CD8-positive, alpha-beta memory T cell (primary cell): ENCODE results near the gene SP8. TPM values are rescaled to one million over a fixed set of nuclear protein-coding genes. Genes with fewer than 3 reads are reported as not detected.
"Not testable (repeated sequence)": the region's sequence is repeated elsewhere in the genome, so short reads cannot be mapped to it uniquely, and the experiment has no call there.

Experiments used
- CTCF ChIA-PET: fragments of 350-600 bp; sonication (Branson Sonifier 250); formaldehyde crosslinking; loops from one replicate; lab custom pipeline; 2021; ENCODE audit warnings: antibody characterized with exemption; lab: Charles Lee
- POLR2A ChIA-PET: fragments of 350-600 bp; sonication (Branson Sonifier 250); formaldehyde crosslinking; loops from one replicate; lab custom pipeline; 2021; ENCODE audit warnings: antibody characterized with exemption; lab: Charles Lee
- DNase-seq, 5 donors: peaks; one replicate each; pipeline versions ENCODE4 v3.0.0 to v3.0.0-alpha.2; 2020 to 2022; ENCODE audit warnings: mixed read lengths in 1 of 5
- H3K27ac ChIP-seq: one replicate; pipeline ENCODE4 v1.7.0; 2013; ENCODE audit warnings: low read depth, mild to moderate bottlenecking, low read length, moderate library complexity
- H3K27me3 ChIP-seq: 2 replicates; pipeline ENCODE4 v1.7.0; 2013; ENCODE audit warnings: low read length, mild to moderate bottlenecking; ENCODE audit not compliant: insufficient read depth, poor library complexity, severe bottlenecking
- H3K36me3 ChIP-seq: 2 replicates; pipeline ENCODE4 v1.7.0; 2013; ENCODE audit warnings: mild to moderate bottlenecking, low read length, moderate library complexity; ENCODE audit not compliant: insufficient read depth
- H3K4me1 ChIP-seq: 2 replicates; pipeline ENCODE4 v1.7.0; 2013; ENCODE audit warnings: mild to moderate bottlenecking, low read length, moderate library complexity; ENCODE audit not compliant: insufficient read depth
- H3K4me3 ChIP-seq: 2 replicates; pipeline ENCODE4 v1.7.0; 2013; ENCODE audit warnings: mild to moderate bottlenecking, low read length
- H3K9me3 ChIP-seq: 2 replicates; pipeline ENCODE4 v1.7.0; 2013; ENCODE audit warnings: mild to moderate bottlenecking, low read length
- H3K27ac Mint-ChIP-seq, 8 donors: one replicate each; pipeline ENCODE4 v1.8.0; 2020 to 2021; ENCODE audit warnings: mixed read lengths in 8 of 8, mild to moderate bottlenecking in 6 of 8, inconsistent platforms in 3 of 8, moderate library complexity in 3 of 8
- H3K27me3 Mint-ChIP-seq, 2 donors: one replicate each; pipeline ENCODE4 v1.8.0; 2020 to 2021; ENCODE audit warnings: mixed read lengths in 2 of 2, mild to moderate bottlenecking in 1 of 2, moderate library complexity in 1 of 2
- H3K36me3 Mint-ChIP-seq, 3 donors: one replicate each; pipeline ENCODE4 v1.8.0; 2020 to 2021; ENCODE audit warnings: mixed read lengths in 3 of 3, inconsistent platforms in 1 of 3, mild to moderate bottlenecking in 1 of 3
- H3K4me1 Mint-ChIP-seq, 3 donors: one replicate each; pipeline ENCODE4 v1.8.0; 2020 to 2021; ENCODE audit warnings: mixed read lengths in 3 of 3, inconsistent platforms in 1 of 3, mild to moderate bottlenecking in 1 of 3
- H3K4me3 Mint-ChIP-seq, 7 donors: one replicate each; pipeline ENCODE4 v1.8.0; 2020 to 2021; ENCODE audit warnings: mixed read lengths in 7 of 7, mild to moderate bottlenecking in 6 of 7, moderate library complexity in 4 of 7, inconsistent platforms in 2 of 7
- H3K9me3 Mint-ChIP-seq, 5 donors: one replicate each; pipeline ENCODE4 v1.8.0; 2020 to 2022; ENCODE audit warnings: mixed read lengths in 5 of 5, mild to moderate bottlenecking in 3 of 5, moderate library complexity in 2 of 5, inconsistent platforms in 1 of 5
- polyA plus RNA-seq: library from polyadenylated mRNA; unstranded; fragments of 300-500 nt; fragmentation: Illumina TruSeq; gene quantifications from one replicate; pipeline ENCODE4 v1.2.3, GENCODE V29; 2021
- total RNA-seq, 2 experiments: library from RNA; stranded (reverse); gene quantifications; one replicate each; pipeline ENCODE4 v1.2.3, GENCODE V29; 2021

SP8 gene
- not detected for total RNA-seq
- polyA plus RNA-seq: not detected

GRCh38 chr7:20786779-20787659, at the start of gene SP8:
Gene SP8 (minus strand): TSS chr7:20786886. CDS start chr7:20786798, 88 bp downstream.
- Mint-ChIP-seq H3K27me3 (peaks cover 65 to 83% of the 10 kb centered on the region in 2 donors), H3K4me1 (peaks cover 22 to 27% (median 24%) of the 10 kb centered on the region in 3 donors), H3K9me3 (peaks cover 19 to 47% (median 38%) of the 10 kb centered on the region in 5 donors), H3K27ac (peak within 1 kb of the TSS in 3 of 8 donors; percentile 20 to 52 (median 48)), H3K4me3 (peak within 1 kb of the TSS; percentile 54 to 85 (median 71)), H3K36me3 (peaks cover 0 to 1% (median 1%) of the 10 kb centered on the region in 3 donors)
- Histone ChIP-seq H3K9me3 (no peaks in the 10 kb centered on the region), H3K36me3 (no peaks in the 10 kb centered on the region), H3K27ac (no peak within 1 kb of the TSS), H3K4me1 (peaks cover 13% of the 10 kb centered on the region), H3K4me3 (no peak within 1 kb of the TSS), H3K27me3 (peaks cover 52% of the 10 kb centered on the region)
- POLR2A ChIA-PET: no interaction called here
- no peak for DNase-seq
- CTCF ChIA-PET: no interaction called here

GRCh38 chr7:20836424-20836823, 49.7 kb upstream of the SP8 start:
- POLR2A ChIA-PET, H3K4me1 Mint-ChIP-seq, H3K36me3 Mint-ChIP-seq, H3K27me3 ChIP-seq, H3K4me1 ChIP-seq, H3K27ac ChIP-seq, H3K9me3 ChIP-seq, H3K4me3 ChIP-seq, H3K36me3 ChIP-seq, H3K27me3 Mint-ChIP-seq, CTCF ChIA-PET, H3K4me3 Mint-ChIP-seq, H3K27ac Mint-ChIP-seq, H3K9me3 Mint-ChIP-seq, DNase-seq: not testable (repeated sequence)

GRCh38 chr7:20835111-20835750, 48.5 kb upstream of the SP8 start:
- Mint-ChIP-seq H3K36me3 (no peaks in the 10 kb centered on the region), H3K27ac (no peak overlapping the region), H3K27me3 (peaks cover 3% of the 10 kb centered on the region in 2 donors), H3K4me3 (no peak overlapping the region), H3K4me1 (no peaks in the 10 kb centered on the region), H3K9me3 (peaks cover 0 to 2% (median 0%) of the 10 kb centered on the region in 5 donors)
- Histone ChIP-seq H3K4me3 (no peak overlapping the region), H3K27me3 (no peaks in the 10 kb centered on the region), H3K9me3 (no peaks in the 10 kb centered on the region), H3K36me3 (no peaks in the 10 kb centered on the region), H3K27ac (no peak overlapping the region), H3K4me1 (no peaks in the 10 kb centered on the region)
- ChIA-PET CTCF (no interaction called here), POLR2A (no interaction called here)
- no peak for DNase-seq

- CTCF ChIA-PET: no interaction called here
- Mint-ChIP-seq H3K27me3 (peaks cover 3% of the 10 kb centered on the region in 2 donors), H3K36me3 (no peaks in the 10 kb centered on the region), H3K4me1 (no peaks in the 10 kb centered on the region), H3K27ac (no peak overlapping the region), H3K9me3 (peaks cover 0 to 2% (median 0%) of the 10 kb centered on the region in 5 donors), H3K4me3 (no peak overlapping the region)
- H3K4me1 ChIP-seq: no peaks in the 10 kb centered on the region
- POLR2A ChIA-PET: no interaction called here
- DNase-seq: no peak
- no peaks in the 10 kb centered on the region for H3K36me3 ChIP-seq
- no peaks in the 10 kb centered on the region for H3K27me3 ChIP-seq
- H3K4me3 ChIP-seq: no peak overlapping the region
- no peaks in the 10 kb centered on the region for H3K9me3 ChIP-seq
- no peak overlapping the region for H3K27ac ChIP-seq
Observed at GRCh38 chr7:20834656-20835055, 48.0 kb upstream of the SP8 start.

- POLR2A ChIA-PET: no interaction called here
- no peak for DNase-seq
- no peak overlapping the region for H3K4me3 ChIP-seq
Observed at GRCh38 chr7:20831956-20832355, 45.3 kb upstream of the SP8 start.

GRCh38 chr7:20831451-20831850, 44.8 kb upstream of the SP8 start:
- DNase-seq: no peak
- Histone ChIP-seq H3K36me3 (no peaks in the 10 kb centered on the region), H3K27me3 (no peaks in the 10 kb centered on the region), H3K4me1 (no peaks in the 10 kb centered on the region), H3K27ac (no peak overlapping the region), H3K4me3 (no peak overlapping the region), H3K9me3 (no peaks in the 10 kb centered on the region)
- POLR2A ChIA-PET: no interaction called here
- H3K4me3 Mint-ChIP-seq: no peak overlapping the region
- H3K9me3 Mint-ChIP-seq: peaks cover 0 to 2% (median 0%) of the 10 kb centered on the region in 5 donors
- peaks cover 3% of the 10 kb centered on the region in 2 donors for H3K27me3 Mint-ChIP-seq
- no peaks in the 10 kb centered on the region for H3K36me3 Mint-ChIP-seq
- no peaks in the 10 kb centered on the region for H3K4me1 Mint-ChIP-seq
- CTCF ChIA-PET: interaction anchor here (0.9 kb wide), 1 partner anchor 14 kb away, joined by 3 read pairs; no protein-coding TSS in a partner anchor
- H3K27ac Mint-ChIP-seq: peak overlapping the region in 1 of 8 donors; percentile 40

More at GRCh38 chr7:20831956-20832355, 45.3 kb upstream of the SP8 start:
- CTCF ChIA-PET: interaction anchor here (0.9 kb wide), 1 partner anchor 13 kb away, joined by 3 read pairs; no protein-coding TSS in a partner anchor
- Mint-ChIP-seq H3K9me3 (peaks cover 0 to 2% (median 0%) of the 10 kb centered on the region in 5 donors), H3K27ac (no peak overlapping the region), H3K36me3 (no peaks in the 10 kb centered on the region), H3K27me3 (peaks cover 3% of the 10 kb centered on the region in 2 donors), H3K4me3 (no peak overlapping the region), H3K4me1 (no peaks in the 10 kb centered on the region)
- no peaks in the 10 kb centered on the region for H3K27me3 ChIP-seq
- no peaks in the 10 kb centered on the region for H3K9me3 ChIP-seq
- no peak overlapping the region for H3K27ac ChIP-seq
- H3K36me3 ChIP-seq: no peaks in the 10 kb centered on the region
- no peaks in the 10 kb centered on the region for H3K4me1 ChIP-seq

- POLR2A ChIA-PET: no interaction called here
Observed at GRCh38 chr7:20828947-20829346, 42.3 kb upstream of the SP8 start.

GRCh38 chr7:20827172-20827571, 40.5 kb upstream of the SP8 start:
- CTCF ChIA-PET: no interaction called here
- H3K9me3 ChIP-seq: no peaks in the 10 kb centered on the region
- H3K27ac ChIP-seq: no peak overlapping the region
- H3K27me3 ChIP-seq: no peaks in the 10 kb centered on the region
- POLR2A ChIA-PET: no interaction called here
- H3K4me3 Mint-ChIP-seq: no peak overlapping the region
- no peaks in the 10 kb centered on the region for H3K36me3 ChIP-seq
- peaks cover 0 to 2% (median 0%) of the 10 kb centered on the region in 5 donors for H3K9me3 Mint-ChIP-seq
- no peaks in the 10 kb centered on the region for H3K4me1 ChIP-seq
- no peak overlapping the region for H3K27ac Mint-ChIP-seq
- H3K4me1 Mint-ChIP-seq: no peaks in the 10 kb centered on the region
- peaks cover 4 to 7% of the 10 kb centered on the region in 2 donors for H3K27me3 Mint-ChIP-seq
- H3K36me3 Mint-ChIP-seq: no peaks in the 10 kb centered on the region
- no peak for DNase-seq
- no peak overlapping the region for H3K4me3 ChIP-seq

More at GRCh38 chr7:20828947-20829346, 42.3 kb upstream of the SP8 start:
- H3K36me3 ChIP-seq: no peaks in the 10 kb centered on the region
- Mint-ChIP-seq H3K27ac (no peak overlapping the region), H3K4me3 (no peak overlapping the region), H3K9me3 (peaks cover 0 to 2% (median 0%) of the 10 kb centered on the region in 5 donors), H3K27me3 (peaks cover 3 to 6% of the 10 kb centered on the region in 2 donors), H3K4me1 (no peaks in the 10 kb centered on the region), H3K36me3 (no peaks in the 10 kb centered on the region)
- no peaks in the 10 kb centered on the region for H3K27me3 ChIP-seq
- no peak for DNase-seq
- no peaks in the 10 kb centered on the region for H3K9me3 ChIP-seq
- no peak overlapping the region for H3K4me3 ChIP-seq
- H3K4me1 ChIP-seq: no peaks in the 10 kb centered on the region
- CTCF ChIA-PET: no interaction called here
- no peak overlapping the region for H3K27ac ChIP-seq
